Stimulated activated CD4-positive, alpha-beta T cell treated with anti-CD3 and anti-CD28 coated beads, Interleukin-2, amount 100 ng/mL, for 48 hours (primary cell): ENCODE measurements around the gene UHMK1.
"Not testable (repeated sequence)": the region's sequence is repeated elsewhere in the genome, so short reads cannot be mapped to it uniquely, and the experiment has no call there.

Experiments used
- DNase-seq, 2 donors: peaks; one replicate each; pipeline ENCODE4 v3.0.0-alpha.2; 2020

Gene UHMK1

GRCh38 chr1:162568802-162569201 lies 71.2 kb downstream of the UHMK1 start:
- DNase-seq, result no peak

- no peak for DNase-seq
Measured at GRCh38 chr1:162570718-162571117, 73.1 kb downstream of the UHMK1 start.

- not testable (repeated sequence) for DNase-seq
Measured at GRCh38 chr1:162571121-162571520, 73.5 kb downstream of the UHMK1 start.

- DNase-seq, result no peak
Measured at GRCh38 chr1:162571696-162572095, 74.1 kb downstream of the UHMK1 start.

GRCh38 chr1:162573136-162573535 lies 75.5 kb downstream of the UHMK1 start:
- no peak for DNase-seq

- DNase-seq, result no peak
Measured at GRCh38 chr1:162578071-162578700, 80.6 kb downstream of the UHMK1 start.

- no peak for DNase-seq
Measured at GRCh38 chr1:162578936-162579335, 81.3 kb downstream of the UHMK1 start.
